Measurements from ENCODE around the gene PJA1. TPM values are rescaled to one million over a fixed set of nuclear protein-coding genes. Genes with fewer than 3 reads are reported as not detected.

Gene PJA1
- total and polyA plus RNA-seq, 8 donors, result 20.7 to 111 (median 92.0) TPM

- H3K9me3 ChIP-seq, result no peaks in the 10 kb centered on the region
- H3K4me1 ChIP-seq, result no peaks in the 10 kb centered on the region
- ATAC-seq (peak; percentile 50), DNase-seq (peak in 1 of 4 donors; percentile 52)
- TF ChIP-seq, protein P1, sequence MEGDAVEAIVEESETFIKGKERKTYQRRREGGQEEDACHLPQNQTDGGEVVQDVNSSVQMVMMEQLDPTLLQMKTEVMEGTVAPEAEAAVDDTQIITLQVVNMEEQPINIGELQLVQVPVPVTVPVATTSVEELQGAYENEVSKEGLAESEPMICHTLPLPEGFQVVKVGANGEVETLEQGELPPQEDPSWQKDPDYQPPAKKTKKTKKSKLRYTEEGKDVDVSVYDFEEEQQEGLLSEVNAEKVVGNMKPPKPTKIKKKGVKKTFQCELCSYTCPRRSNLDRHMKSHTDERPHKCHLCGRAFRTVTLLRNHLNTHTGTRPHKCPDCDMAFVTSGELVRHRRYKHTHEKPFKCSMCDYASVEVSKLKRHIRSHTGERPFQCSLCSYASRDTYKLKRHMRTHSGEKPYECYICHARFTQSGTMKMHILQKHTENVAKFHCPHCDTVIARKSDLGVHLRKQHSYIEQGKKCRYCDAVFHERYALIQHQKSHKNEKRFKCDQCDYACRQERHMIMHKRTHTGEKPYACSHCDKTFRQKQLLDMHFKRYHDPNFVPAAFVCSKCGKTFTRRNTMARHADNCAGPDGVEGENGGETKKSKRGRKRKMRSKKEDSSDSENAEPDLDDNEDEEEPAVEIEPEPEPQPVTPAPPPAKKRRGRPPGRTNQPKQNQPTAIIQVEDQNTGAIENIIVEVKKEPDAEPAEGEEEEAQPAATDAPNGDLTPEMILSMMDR (IDR thresholded peaks at IDR 0.05), result no peak
- peak overlapping the region; percentile 37 to 76 for H3K27ac ChIP-seq
- intact Hi-C loops (cut with DNase I), result no loop called here
- no peak overlapping the region for H3K4me3 ChIP-seq
- no peaks in the 10 kb centered on the region for H3K36me3 ChIP-seq
- peaks cover 14 to 16% of the 10 kb centered on the region in 2 donors for H3K27me3 ChIP-seq
Measured at GRCh38 chrX:69136546-69137331, 28.5 kb downstream of the PJA1 start.

- TF ChIP-seq, protein P1 (IDR thresholded peaks at IDR 0.05), result peak; percentile 15 to 16
- Histone ChIP-seq H3K27me3 (peaks cover 18 to 25% of the 10 kb centered on the region in 2 donors), H3K4me3 (no peak overlapping the region), H3K4me1 (no peaks in the 10 kb centered on the region), H3K9me3 (no peaks in the 10 kb centered on the region), H3K36me3 (no peaks in the 10 kb centered on the region), H3K27ac (no peak overlapping the region)
- intact Hi-C loops (cut with DNase I), result no loop called here
- DNase-seq (peak in 1 of 4 donors; percentile 70), ATAC-seq (peak; percentile 65)
Measured at GRCh38 chrX:69133921-69134542, 31.2 kb downstream of the PJA1 start.

DNA sequence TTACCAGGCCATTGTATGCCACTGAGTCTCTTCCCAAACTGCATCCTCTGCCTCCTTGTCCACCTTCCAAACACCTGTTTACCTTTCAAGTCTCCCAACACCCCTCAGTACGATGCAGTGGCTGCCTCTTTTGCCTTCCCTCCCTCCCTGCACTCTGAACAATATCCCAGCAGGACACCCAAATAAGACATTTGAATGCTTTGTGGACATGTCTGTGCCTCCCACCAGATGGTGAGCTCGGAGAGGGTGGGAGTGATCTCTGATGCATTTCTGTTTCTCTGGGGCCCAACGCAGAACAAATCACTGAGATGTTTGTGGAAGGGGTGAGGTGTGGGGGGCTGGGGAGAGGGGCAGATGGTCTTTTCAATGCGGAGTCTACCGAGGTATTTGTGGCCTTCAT, 33.4 kb downstream of the PJA1 start:
- intact Hi-C loops (cut with DNase I), result no loop called here
- Histone ChIP-seq H3K9me3 (no peaks in the 10 kb centered on the region), H3K27ac (no peak overlapping the region), H3K4me1 (no peaks in the 10 kb centered on the region), H3K27me3 (peaks cover 17 to 22% of the 10 kb centered on the region in 2 donors), H3K36me3 (no peaks in the 10 kb centered on the region), H3K4me3 (no peak overlapping the region)
- DNase-seq (no peak), ATAC-seq (no peak)
- TF ChIP-seq, protein P1 (IDR thresholded peaks at IDR 0.05), result no peak

DNA sequence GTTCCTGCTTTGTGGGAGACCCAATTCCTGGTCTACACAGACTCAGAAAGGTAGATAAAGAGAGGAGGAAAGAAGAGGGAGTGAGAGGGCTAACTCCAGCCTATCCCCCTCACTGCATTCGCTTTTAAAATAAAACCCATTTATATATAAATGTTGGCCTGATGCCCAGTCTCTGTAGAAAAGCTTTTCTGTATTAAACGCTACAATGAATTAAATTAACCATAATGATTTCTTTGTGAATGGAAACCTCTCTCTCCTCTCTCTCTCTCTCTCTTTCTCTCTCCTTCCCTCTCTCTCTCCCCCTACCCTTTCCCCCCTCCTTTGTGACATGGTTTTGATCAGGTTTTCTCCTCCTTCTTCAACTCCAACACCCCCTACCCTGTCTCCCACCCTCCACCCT, 34.8 kb downstream of the PJA1 start:
- no peak for ATAC-seq
- Histone ChIP-seq H3K9me3 (no peaks in the 10 kb centered on the region), H3K27me3 (peaks cover 9 to 13% of the 10 kb centered on the region in 2 donors), H3K27ac (no peak overlapping the region), H3K4me1 (no peaks in the 10 kb centered on the region), H3K4me3 (no peak overlapping the region), H3K36me3 (no peaks in the 10 kb centered on the region)
- intact Hi-C loops (cut with DNase I), result no loop called here
- TF ChIP-seq, protein P1 (IDR thresholded peaks at IDR 0.05), result no peak
- no peak for DNase-seq

- peaks cover 9 to 13% of the 10 kb centered on the region in 2 donors for H3K27me3 ChIP-seq
- ATAC-seq (peak; percentile 69), DNase-seq (no peak)
- no peaks in the 10 kb centered on the region for H3K9me3 ChIP-seq
- H3K27ac ChIP-seq, result no peak overlapping the region
- TF ChIP-seq, protein P1 (IDR thresholded peaks at IDR 0.05), result no peak
- no peaks in the 10 kb centered on the region for H3K4me1 ChIP-seq
- intact Hi-C loops (cut with DNase I), result no loop called here
- no peak overlapping the region for H3K4me3 ChIP-seq
- H3K36me3 ChIP-seq, result no peaks in the 10 kb centered on the region
Measured at GRCh38 chrX:69128588-69128987, 36.7 kb downstream of the PJA1 start.

All from left lung (tissue), 10 donors.